KBM-7 (cell line): ENCODE results near the gene DUSP21.
"Not testable (repeated sequence)": the region's sequence is repeated elsewhere in the genome, so short reads cannot be mapped to it uniquely, and the experiment has no call there.

Source experiments
- DNase-seq: peaks from one replicate; pipeline ENCODE4 v3.0.0-alpha.2; 2015
- in situ Hi-C: fragments of 300-500 bp; cut with MboI; formaldehyde crosslinking; loops from 2 replicates; pipeline ENCODE4 v1.14.3; 2020; ENCODE audit warnings: low sequenced_read_pairs, low pct_unique_long_range_greater_than_20kb, mixed read lengths

Gene DUSP21

DNA sequence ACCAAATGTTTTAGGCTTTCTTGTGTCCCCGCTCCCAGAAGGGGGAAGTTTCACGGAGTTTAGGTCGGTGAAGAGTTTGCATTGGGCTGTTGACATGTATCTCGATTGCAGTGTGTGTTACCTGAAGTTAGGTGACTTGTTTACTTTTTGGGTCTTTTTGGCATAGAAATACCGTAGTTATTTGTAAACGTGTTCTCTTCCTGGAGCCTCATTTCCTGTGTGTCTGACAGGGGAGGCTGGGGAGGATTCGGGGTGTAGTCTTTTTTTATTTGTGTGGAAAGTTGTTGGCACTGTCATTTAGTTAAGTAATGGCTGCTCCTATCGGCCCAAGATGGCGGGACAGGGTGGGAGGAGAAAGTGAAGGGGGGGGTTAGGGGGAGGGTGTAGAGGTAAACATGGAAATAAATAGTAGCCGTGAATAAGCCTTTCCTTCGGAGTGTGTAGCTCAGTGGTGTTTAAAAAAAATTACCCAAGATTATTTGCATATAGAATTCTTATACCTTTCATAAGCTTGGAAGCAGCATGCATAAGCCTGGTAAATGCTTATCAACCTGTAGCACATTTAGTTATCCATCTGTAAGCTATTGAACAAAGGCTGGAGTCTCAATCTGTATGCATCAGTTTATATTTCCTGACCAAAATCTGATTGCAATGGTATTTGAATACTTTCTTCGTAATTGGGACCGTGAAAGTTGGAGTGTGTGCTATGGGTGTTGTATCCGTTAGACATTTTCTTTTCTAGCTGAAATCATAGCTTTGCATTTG, 30.8 kb downstream of the DUSP21 start:
- in situ Hi-C loops: no loop called here
- peak; percentile 56 for DNase-seq

DNA sequence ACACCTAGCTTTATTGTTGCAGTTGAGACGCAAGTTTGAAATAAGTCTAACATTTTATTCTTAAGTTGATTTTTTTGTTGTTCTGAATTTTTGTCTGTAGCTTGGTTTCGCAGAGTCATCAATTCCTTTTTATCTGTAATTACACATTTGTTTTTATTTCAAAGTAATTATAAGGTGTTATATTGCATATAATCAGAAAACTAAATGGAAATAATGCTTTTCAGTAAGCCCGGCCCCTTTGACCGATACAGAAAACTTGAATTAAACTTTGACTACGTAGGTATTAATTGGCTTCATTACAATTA, 31.3 kb downstream of the DUSP21 start:
- in situ Hi-C loops: no loop called here
- no peak for DNase-seq

DNA sequence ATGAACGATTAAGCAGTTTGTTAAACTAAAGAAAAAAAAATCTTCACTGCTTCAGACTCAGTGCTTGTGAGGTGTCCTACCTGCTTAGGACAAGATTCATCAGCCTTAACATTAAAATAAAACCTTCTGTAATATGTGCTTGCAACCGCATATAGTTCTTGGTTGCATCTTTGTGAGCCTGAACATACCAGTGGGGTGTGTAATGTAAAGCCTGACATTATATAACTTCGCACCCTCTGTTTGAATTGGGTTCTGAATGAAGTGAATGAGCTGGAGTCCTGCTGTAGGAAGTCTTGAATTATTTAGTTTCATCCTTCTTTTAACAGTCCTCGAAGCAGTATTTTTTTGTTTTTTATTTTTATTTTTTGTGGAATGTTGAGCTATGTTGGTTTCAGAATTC, 32.3 kb downstream of the DUSP21 start:
- DNase-seq: peak; percentile 15
- in situ Hi-C loops: no loop called here

DNA sequence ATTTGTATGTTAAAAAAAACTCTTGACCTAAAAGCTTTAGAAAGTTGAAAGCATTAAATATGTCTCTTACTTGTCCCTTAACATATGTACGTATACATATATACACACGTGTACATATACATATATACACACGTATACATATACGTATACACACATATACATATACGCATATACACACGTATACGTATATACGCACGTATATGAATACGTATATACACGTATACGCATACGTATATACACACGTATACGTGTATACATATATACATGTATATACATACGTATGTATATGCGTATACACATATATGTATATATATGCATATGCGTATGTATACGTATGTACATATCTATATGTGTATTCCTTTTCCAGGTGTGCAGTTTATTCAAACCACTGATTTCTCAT, 32.9 kb downstream of the DUSP21 start:
- DNase-seq: no peak
- in situ Hi-C loops: no loop called here

DNA sequence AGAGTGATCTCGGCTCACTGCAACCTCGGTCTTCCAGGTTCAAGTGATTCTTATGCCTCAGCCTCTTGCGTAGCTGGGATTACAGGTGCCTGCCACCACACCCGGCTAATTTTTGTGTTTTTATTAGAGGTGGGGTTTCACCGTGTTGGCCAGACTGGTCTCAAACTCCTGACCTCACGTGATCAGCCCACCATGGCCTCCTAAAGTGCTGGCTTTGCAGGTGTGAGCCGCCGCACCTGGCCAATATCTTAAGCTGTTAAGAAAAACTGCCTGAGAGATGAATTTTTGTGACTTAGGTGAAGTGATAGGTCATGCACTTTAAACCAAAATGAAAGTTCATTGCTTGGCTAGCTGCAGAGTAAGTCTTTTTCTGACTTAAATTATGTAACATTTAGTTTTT, 35.0 kb downstream of the DUSP21 start:
- in situ Hi-C loops: no loop called here
- no peak for DNase-seq

DNA sequence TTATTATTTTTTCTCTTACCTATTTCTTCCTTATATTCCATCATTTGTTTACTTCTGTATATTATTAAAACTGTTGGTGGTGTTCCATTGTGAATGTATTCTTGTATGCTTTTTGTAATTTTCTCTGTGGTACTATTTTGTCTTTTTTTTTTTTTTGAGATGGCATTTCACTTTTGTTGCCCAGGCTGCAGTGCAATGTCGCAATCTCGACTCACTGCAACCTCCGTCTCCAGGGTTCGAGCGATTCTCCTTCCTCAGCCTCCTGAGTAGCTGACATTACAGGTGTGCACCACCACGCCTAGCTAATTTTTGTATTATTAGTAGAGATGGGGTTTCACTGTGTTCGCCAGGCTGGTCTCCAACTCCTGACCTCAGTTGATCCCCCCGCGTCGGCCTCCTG, 37.7 kb downstream of the DUSP21 start:
- in situ Hi-C loops: no loop called here
- DNase-seq: no peak

DNA sequence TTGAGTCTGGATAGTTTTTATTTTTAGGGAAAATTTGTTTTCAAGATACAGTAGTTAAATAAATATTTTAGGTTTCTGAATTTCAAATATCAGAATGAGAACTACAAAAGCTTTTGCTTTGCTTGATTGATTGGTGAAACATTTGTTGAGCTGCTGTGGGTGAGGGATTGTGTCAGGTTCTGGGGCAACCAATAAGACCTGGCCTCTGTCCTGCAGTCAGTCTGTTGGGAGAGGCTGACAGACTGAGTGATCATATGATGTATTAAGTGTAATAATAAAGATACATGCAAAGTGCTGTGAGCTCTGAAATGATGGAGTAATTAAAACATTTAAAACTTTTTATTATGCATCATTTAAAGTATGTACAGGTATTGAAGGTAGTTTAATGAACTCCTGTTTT, 38.8 kb downstream of the DUSP21 start:
- in situ Hi-C loops: no loop called here
- DNase-seq: no peak

DNA sequence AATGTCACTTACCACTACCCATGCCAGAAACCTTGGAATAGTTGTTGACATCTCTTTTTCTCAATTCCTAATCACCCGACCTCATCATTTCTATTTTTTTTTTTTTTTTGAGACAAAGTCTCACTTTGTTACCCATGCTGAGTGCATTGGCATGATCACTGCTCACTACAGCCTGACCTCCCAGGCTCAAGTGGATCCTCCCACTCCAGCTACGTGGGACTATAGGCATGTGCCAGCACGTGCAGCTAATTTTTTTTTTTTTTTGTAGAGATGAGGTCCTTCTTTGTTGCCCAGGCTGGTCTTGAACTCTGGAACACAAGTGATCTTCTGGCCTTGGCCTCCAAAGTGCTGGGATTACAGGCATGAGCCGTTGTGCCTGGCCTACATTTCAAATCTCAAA, 41.1 kb downstream of the DUSP21 start:
- in situ Hi-C loops: no loop called here
- no peak for DNase-seq

DNA sequence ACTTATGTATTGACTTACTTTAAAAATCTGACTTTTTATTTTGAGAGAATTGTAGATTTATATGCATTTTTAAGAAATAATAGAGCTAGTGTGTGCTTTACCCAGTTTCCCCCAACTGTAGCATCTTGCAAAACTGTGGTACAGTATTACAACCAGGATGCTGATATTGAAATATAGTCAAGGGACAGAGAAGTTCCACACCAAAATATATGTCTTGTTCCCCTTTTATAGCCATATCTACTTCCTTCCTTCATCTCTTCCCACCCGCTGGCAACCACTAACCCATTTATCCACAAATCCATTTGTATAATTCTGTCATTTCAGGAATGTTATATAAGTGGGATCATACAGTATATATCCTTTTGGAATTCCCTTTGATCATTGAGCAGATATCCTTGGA, 46.0 kb downstream of the DUSP21 start:
- in situ Hi-C loops: no loop called here
- DNase-seq: peak; percentile 63

DNA sequence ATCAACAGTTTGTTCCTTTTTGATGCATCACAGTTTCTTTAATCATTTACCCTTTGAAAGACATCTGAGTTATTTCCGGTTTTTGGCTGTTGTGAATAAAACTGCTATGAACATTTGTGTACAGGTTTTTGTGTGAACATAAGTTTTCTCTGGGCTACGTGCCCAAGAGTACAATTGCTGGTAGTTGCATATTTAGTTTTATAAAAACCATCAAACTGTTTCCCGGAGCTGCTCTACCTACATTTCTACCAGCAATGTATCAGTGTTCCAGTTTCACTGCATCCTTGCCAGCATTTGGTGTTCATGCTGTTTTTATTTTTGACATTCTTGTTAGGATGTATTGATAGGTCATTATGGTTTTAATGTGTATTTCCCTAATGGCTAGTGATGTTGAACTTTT, 46.4 kb downstream of the DUSP21 start:
- in situ Hi-C loops: no loop called here

DNA sequence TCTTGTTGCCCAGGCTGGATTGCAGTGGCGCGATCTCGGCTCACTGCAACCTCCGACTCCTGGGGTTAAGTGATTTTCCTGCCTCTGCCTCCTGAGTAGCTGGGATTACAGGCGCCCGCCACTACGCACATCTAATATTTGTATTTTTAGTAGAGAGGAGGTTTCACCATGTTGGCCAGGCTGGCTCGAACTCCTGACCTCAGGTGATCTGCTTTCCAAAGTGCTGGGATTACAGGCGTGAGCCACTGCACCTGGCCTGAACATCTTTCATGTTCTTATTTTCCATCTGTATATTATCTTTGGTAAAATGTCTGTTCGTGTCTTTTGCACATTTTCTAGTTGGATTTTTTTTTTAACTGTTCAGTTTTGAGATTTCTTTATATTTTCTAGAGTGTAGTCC, 46.9 kb downstream of the DUSP21 start:
- DNase-seq, in situ Hi-C loops: not testable (repeated sequence)

More for the DNA sequence above, 46.4 kb downstream of the DUSP21 start:
- no peak for DNase-seq

DNA sequence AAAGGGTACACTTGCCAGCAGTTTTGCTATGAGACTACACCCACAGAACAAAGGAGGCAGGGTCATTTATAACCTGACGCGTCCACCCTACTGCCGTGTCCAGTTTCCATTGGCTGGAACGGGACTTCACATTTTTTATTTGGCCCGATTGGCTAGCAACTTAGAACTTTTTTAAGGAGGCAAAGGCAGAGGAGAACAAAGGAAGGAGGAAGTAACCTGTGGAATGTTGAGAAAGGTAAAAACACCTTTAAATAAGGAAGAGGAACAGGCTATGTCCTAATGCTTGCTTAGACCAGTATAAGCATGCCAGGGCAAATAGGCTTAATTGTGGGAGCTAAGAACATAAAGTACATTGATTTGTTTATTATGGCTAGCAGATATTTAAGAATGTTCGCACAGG, 47.8 kb downstream of the DUSP21 start:
- no peak for DNase-seq
- in situ Hi-C loops: no loop called here
